HG03342 (cell line): Measurements from ENCODE around the gene GID8.
A peak's percentile ranks its signal among the peaks of the same experiment; 100 is the strongest.

Experiments
- ATAC-seq: cut with Tn5 transposase; IDR thresholded peaks from one replicate; pipeline ENCODE4 v1.9.1; 2021; ENCODE audit warnings: mild to moderate bottlenecking, moderate library complexity; ENCODE audit not compliant: unreplicated experiment

GID8 gene

DNA sequence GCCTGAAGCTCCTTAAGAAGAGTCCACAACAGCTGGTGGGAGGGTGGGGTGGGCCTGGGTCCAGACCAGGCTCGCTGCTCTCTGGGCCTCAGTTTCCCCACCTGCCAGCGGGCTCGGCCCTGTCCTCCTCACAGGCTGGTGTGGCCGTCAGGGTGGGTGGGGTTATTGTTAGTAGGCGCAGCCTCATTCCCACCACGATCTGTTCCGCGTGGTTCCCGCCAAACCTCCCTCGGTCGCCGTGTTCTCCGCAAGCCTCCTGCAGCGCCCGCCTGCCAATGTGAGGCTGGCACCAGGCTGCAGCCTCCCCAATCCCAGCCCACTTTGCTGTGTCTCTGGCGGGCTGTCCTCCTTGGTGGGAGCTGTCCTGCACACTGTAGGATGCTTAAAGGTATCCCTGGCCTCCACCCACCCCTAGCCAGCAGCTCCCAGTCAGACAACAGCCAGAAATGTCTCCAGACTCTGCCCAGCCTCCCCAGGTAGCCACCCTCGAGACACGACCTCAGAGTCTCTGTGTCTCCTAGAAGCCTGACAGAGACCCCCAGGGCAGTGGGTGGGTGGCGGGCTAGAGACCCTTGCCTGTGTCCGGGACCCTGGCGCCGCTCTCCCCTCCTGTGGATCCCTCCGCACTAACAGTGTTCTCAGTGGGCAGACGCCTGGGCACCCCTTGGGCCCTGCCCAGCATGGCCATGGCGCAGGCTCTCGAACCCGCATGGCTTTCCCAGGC is 29.8 kb downstream of the GID8 start:
- ATAC-seq: no peak

DNA sequence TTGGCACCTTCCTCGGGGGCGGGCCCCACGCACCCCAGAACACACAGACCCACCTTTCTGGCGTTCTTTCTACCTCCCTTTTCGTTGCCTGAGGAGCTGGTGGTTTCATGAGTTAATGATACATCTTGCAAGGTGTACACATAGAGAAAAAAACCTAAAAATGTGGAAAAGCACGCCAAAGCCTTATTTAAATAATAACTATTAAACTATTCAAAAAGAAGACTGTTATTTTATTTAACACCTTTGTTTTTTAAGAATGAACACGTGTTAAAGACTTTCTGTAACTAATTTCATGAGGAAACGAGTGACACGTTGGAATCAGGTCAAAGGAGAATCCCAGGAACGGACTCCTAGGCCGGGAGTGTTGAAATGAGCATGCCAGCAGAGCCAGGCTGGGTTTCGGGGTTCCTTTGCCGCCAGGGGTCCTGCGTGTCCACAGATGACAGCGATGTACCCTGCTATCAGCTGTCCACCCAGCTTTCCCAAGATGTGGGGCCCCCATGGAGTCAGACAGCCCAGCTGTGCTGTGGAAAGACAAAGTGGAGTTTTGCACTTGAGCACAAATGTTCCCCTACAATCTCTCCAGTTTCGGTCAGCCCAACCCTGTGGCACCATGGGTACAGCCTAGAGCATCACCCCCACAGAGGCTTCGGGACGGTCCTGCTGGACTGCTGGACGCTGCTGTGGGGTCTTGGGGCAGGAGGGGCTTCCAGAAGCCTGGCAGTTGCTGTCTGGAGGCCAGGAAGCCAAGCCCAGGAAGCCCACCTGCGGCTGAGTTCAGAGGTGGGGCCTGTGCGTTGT is 30.6 kb downstream of the GID8 start:
- ATAC-seq: no peak

DNA sequence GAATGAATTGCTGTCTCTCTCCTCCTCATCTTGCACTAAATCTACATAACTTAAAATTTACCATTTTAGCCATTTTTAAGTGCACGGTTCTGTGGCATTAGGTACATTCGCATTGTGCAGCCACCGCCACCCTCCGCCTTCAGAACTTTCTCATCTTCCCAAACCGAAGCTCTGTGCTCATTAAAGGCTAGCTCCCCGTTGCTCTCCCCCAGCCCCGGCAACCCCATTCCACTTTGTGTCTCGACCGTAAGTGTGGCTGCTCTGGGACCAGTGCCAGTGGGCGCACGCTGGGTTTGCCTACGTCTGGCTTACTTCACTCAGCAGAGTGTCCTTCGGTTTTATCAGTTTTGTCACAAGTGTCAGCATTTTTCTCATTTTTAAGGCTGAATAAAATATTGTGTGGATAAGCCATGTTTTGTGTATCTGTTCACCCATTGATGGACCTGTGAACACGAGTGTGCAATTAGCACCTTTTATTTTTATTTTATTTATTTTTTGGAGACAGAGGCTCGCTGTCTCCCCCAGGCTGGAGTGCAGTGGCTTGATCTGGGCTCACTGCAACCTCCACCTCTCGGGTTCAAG is 31.3 kb downstream of the GID8 start:
- ATAC-seq: no peak

DNA sequence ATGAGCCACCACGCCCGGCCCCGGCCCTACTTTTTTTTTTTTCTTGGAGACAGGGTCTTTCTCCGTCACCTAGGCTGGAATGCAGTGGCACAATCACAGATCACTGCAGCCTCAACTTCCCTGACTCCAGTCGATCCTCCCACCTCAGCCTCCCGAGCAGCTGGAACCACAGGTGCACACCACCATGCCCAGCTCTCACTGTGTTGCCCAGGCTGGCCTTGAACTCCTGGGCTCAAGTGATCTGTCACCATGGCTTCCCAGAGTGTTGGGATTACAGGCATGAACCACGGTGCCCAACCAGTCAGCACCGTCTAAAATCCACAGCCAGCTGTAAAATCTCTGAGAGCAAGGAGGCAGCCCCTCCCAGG is 32.0 kb downstream of the GID8 start:
- no peak for ATAC-seq

DNA sequence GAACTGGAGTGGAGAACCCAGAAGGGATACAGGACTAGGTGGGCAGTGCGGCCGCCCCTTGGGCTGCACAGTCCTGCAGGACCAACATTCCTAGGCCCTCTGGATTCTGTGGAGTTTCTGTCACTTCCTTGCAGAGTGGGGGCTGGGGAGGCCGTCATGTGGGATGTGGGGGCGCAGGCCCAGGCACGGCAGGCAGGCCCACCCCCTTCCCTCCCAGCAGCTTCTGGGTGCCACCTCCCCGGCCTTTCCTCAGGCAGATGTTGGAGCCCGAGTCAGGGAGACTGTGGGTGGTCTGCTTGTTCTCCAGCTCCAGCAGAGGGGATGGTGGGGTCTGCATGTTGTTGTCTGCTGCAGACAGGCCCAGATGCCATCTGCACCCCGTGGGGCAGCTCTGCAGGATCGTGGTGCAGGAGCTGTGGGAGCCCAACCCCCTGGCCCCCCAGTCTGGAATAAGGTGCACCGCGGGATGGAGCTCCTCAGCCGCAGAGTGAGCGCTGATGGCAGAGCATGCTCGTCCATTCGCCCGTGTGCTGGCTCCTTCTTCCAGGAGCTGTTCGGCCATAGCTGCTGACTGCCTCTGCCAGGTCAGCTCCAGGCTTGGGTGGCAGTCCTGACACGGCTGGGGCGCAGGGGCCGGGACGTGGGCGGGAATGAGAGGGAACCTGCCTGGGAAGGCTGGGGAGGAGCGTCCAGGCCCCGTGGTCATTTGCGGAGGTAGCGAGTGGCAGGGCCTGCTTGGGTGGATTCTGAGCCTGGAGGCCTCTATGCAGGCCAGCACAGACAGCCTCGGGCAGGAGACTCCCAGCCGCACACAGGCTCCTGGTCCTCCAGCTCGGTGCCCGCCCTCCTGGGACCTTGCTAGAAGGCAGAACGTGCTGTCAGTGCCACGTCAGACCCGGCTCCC is 32.6 kb downstream of the GID8 start:
- no peak for ATAC-seq

DNA sequence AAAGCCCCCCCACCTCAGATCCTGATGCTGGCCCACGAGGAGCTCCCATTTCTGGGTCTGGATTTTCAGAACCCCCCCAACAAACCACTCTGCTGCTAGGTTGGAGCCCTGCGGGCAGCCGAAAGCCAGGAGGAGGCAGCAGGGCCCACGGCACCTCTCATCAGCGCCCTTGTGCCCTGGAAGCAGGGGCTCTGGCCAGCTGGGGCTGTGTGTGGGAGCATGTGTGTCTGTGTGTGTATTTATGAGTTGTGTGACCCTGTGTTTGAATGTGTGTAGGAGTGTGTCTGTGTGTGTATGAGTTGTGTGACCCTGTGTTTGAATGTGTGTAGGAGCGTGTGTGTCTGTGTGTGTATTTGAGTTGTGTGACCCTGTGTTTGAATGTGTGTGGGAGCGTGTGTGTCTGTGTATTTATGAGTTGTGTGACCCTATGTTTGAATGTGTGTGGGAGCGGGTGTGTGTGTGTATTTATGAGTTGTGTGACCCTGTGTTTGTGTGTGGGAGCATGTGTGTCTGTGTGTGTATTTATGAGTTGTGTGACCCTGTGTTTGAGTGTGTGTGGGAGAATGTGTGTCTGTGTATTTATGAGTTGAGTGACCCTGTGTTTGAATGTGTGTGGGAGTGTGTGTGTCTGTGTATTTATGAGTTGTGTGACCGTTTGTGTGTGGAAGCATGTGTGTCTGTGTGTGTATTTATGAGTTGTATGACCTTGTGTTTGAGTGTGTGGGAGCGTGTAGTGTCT is 33.4 kb downstream of the GID8 start:
- no peak for ATAC-seq

DNA sequence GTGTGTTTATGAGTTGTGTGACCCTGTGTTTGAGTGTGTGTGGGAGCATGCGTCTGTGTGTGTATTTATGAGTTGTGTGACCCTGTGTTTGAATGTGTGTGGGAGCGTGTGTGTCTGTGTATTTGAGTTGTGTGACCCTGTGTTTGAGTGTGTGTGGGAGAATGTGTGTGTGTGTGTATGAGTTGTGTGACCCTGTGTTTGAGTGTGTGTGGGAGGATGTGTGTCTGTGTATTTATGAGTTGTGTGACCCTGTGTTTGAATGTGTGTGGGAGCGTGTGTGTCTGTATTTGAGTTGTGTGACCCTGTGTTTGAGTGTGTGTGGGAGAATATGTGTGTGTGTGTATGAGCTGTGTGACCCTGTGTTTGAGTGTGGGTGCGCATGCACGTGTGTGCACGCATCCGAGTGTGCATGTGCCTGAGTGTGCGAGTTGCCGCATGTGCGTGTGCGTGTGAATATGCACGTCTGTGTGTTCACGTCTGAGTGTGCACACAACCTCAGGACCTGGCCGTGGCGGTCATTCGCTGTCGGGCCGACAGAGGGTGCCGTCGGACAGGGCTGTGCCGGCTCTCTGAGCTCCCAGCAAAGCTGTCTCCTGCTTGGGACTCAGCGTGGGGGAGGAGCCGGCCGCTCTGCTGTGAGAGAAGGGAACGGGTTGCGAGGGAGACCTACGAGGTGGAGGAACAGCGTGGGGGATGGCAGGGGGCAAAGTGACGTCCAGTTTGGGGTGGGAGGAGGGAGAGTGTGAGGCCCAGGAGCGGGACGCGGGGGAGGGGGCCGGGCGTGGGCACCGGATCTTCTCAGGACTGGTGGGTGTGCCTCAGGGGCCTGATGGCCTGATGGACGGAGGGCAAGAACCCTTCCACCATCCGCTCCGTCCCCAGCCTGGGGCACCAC is 34.2 kb downstream of the GID8 start:
- peak; percentile 72 for ATAC-seq

DNA sequence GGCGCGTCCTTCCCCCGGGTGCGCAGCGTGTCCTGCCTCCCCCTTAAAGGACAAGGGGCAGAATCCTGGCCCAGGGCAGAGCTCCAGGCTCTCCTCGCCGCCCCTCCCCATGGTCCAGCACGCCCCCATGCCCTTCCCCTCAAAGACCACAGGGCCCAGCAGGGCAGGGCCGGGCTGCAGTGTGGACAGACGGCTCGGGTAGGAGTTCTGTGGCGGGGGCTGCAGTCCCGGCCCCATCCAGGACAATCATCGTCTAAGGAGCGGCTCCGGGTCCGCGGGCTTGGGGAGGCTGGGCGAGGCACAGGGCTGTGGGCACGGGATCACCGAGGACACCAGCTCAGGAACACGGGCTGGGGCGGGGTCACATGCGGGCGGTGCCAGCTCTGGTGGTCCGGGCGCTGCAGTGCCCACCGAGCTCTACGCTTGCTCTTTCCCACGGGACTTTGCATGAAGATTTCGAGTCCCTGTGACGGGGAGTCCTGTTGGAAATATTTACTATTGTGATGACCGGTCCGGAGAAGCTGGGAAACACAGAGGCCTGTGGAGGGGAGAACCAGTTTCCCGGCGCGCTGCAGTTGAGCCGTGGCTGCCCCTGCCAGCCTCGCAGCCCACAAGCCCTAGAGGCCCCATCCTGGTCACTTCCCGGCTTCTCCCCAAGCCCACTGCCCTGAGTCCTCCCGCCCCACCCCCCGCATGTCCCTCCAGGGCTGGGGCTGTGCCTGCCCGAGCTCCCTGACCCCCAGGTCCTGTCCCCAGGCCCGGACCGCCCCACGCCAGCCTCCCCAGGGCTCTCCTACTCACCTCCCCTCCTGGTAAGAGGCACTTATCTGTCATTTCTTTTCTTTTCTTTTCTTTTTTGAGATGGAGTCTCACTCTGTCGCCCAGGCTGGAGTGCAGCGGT is 35.1 kb downstream of the GID8 start:
- ATAC-seq: no peak

DNA sequence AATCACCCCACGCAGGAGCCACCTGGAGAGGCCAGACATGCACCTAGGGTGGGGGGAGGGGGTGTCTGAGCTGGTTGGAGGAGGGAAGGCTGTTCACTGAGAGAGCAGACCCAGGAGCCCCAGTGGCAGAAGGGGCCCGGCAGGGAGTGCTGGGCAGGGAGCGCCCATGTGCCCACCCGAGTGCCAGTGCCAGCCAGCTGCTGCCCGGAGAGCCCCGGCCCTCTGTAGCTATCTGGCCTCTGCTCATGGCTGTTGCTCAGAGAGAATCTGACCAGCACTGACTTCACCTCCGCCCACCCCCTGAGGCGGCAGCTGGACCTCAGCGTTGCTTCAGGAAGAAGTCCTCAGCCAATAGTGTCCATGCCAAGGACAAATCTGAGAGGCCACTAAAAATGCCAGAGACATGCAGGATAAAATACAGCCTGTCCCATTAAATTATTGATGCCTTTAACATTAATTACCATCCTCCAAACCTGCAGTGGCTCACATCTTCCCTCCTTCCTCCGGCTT is 37.4 kb downstream of the GID8 start:
- no peak for ATAC-seq

DNA sequence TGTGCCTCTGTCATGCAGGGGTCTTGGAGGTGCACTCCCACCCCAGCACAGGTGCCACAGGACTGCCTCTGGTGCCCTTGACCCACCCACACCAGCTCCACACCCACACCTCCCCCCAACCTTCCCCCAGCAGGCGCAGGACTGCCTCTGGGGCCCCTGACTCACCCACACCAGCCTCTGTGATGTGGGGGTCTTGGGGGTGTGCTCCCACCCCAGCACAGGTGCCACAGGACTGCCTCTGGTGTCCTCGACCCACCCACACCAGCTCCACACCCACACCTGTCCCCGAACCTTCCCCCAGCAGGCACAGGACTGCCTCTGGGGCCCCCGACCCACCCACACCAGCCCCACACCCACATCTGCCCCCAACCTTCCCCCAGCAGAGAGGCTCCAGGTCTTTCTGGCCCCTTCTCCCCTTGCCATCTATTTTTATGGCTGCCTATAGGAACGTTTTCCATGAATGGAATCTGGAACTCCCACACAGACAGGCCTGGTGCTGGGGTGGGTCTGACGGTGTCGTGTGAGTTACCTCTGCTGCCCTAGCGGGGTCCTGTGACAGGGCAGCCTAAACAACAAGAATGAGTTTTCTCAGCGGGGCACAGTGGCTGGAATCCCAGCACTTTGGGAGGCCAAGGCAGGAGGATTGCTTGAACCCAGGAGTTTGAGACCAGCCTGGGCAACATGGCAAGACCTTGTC is 38.0 kb downstream of the GID8 start:
- no peak for ATAC-seq

DNA sequence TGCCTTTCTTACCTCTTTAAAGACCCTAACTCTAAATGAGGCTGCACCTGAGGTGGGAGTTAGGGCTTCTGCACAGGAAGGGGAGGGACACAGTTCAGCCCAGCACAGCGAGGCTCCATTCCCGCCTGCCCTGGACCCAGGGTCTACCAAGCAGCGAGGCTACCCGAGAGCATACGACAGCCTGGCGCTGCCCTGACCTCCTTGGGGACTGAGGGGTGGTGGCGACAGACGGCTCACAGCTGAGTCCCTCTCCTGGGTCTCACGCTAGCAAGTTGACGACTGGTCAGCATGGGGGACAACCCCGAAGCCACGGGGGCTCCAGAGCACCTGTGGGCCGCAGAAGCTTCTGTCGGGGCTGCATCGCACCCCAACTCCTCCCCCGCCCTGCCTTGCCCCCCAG is 38.9 kb downstream of the GID8 start:
- ATAC-seq: no peak

DNA sequence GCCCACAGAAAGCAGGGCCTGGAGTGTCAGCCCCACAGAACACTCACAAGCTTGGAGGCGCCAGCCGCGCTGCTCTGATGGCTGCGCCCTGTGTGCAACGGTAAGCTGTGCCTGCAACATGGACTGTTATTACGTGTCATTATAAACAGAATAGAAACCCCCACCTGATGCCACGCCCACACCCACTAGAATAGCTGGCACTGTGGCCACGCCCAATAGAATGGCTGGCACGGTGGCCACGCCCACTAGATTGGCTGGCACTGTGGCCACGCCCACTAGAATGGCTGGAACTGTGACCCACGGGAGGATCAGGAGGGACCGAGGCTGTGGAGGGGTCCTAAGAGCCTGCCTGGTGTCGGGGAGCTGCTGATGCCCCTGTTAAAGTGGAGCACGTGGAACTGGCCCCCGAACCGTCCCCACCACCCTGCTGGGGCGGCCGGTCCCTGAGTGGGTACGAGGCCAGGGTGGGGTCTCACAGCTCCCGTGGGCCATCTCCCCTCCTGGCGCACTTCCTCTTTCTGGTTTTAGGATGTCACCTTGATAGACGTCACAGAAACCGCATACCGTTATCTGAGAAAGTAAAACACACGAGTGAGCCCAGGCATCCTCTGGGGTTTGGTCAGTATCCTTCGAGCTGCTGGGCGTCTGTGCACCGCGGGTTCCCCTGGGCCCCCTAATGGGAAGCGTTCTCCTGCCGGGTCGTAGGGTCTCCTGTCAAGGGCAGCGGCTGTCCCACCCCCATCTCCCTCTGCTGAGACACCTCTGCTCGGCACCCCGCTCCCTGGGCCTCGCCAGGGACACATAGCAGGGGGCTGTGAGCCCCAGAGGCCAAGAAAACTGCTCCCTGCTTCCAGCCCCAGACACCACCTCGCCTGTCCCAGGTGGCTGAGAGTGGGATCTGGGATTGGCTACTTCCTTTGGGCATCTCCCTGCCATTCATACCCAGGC is 39.9 kb downstream of the GID8 start:
- peak; percentile 63 for ATAC-seq

DNA sequence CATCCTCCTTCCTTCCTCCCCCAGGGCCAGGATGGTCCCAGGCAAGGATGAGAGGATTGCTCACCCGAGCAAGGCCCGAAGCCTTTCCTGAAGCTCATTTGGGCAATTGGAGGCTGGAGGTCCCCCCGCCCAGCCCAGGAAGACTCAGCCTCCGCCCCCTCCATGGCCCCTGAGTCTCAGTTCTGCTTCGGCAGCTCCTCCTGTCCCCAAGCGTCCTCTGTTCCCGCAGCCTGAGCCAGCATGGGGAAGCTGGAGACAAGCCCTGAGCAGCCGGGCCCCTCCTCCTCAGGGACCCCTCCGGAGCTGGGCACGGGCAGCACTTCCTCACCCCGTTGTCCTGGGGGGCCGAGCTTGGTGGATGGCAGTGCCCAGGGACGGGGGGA is 40.6 kb downstream of the GID8 start:
- ATAC-seq: no peak

DNA sequence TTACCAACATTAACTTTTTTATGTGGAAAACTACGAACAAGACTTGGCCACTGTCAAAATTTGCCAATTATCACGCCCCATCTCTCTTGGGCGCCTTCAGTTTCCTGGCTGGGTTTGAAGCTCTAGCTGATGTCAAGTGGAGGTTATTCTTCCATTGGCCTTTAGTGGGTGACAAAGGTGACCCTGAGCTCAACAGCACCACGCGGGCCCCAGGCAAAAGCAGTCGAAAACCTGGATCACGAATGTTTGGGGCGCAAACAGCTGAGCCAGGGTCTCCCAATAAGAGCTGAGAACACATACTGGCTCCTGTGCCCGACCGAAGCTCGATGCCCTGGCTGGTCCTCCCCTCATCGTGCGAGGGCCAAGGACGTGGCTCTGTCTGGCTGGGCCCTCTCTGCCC is 41.4 kb downstream of the GID8 start:
- ATAC-seq: no peak

DNA sequence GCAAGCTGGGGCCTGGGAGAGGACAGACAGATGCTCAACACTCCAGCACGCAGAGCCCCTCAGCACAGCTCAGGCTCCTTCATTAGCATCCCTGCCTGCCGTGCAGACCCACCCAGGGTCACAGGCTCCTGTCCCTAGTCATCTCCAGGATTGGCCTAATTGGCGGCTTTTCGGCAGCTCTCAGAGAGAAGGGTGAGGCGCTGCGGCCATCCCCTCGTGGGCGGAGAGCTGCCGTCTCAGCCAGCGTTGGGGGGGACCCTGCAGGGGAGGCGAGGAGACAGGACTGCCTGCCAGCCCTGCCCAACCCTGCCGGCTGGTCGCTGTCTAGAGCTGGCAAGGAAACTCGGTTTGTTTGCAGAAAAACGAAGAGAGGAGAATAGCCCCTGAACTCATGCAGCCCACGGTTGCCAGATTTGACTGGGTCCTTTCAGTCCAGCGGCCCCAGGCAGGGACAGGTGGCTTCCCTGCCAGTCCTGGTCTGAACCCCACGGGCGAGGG is 42.0 kb downstream of the GID8 start:
- ATAC-seq: no peak

DNA sequence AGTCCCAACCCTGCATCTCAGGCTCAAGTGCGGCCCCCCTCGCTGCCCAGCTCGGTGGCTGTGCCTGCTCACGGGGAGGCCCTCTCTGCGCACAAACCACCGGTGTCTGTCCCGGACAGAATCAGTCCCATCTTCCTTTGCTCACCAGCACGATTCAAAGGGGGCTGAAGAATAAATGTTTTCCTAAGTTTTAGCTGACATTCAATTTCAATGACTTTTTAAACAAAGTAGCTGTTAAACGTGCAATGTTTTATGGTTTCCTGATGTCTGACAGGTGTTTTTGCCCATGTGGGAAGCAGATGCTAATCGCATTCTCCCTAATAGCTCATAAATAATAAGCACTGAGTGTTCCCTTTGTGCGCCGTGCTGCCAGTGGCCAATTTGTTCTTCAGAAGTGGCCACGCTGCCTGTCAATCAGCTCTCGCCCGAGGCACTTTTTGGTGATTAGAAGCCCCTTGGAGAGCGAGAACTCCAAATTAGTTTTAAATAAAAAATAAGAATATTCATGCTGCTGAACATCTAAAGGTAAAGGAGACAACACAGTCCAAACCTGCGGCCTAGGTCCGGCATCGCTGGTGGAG is 42.5 kb downstream of the GID8 start:
- no peak for ATAC-seq
